HepG2 (cell line): Measurements from ENCODE around the gene ABCC1. TPM values are rescaled to one million over a fixed set of nuclear protein-coding genes. Genes with fewer than 3 reads are reported as not detected.

Experiments used
- CHD4 ChIP-seq: fragments of 200-600 bp; sonication (generic); IDR thresholded peaks from 2 replicates; pipeline ENCODE4 v1.7.0; 2017; ENCODE audit warnings: mild to moderate bottlenecking, low read length, borderline replicate concordance
- GABPB1 ChIP-seq: IDR thresholded peaks from 2 replicates; pipeline ENCODE4 v1.6.1; 2016; ENCODE audit warnings: mild to moderate bottlenecking, missing genetic modification reagents, moderate library complexity, missing compliant biosample characterization
- HNRNPK ChIP-seq: fragments of 200-400 bp; formaldehyde crosslinking; IDR thresholded peaks from 2 replicates; pipeline ENCODE4 v1.6.1; 2018; ENCODE audit warnings: low read length, low read depth, moderate library complexity, mild to moderate bottlenecking; ENCODE audit not compliant: poor library complexity, severe bottlenecking
- JARID2 ChIP-seq: sonication (generic); formaldehyde crosslinking; IDR thresholded peaks from 2 replicates; pipeline ENCODE4 v1.8.1; 2023; ENCODE audit warnings: missing genetic modification reagents, inconsistent platforms; ENCODE audit not compliant: insufficient replicate concordance
- JDP2 ChIP-seq: sonication (generic); formaldehyde crosslinking; IDR thresholded peaks from 2 replicates; pipeline ENCODE4 v1.8.1; 2022; ENCODE audit warnings: missing genetic modification reagents, borderline replicate concordance
- JUN ChIP-seq: sonication (generic); formaldehyde crosslinking; IDR thresholded peaks from 2 replicates; pipeline ENCODE4 v1.4.0; 2020; ENCODE audit warnings: mild to moderate bottlenecking, missing genetic modification reagents
- KDM3A ChIP-seq: IDR thresholded peaks from 2 replicates; pipeline ENCODE4 v1.6.1; 2018; ENCODE audit warnings: low read depth, missing compliant biosample characterization
- MAFF ChIP-seq: IDR thresholded peaks from 2 replicates; pipeline ENCODE4 v1.6.1; 2011; ENCODE audit warnings: low read depth, low read length, improper control_type of control experiment
- MEIS2 ChIP-seq: sonication (generic); formaldehyde crosslinking; IDR thresholded peaks from 2 replicates; pipeline ENCODE4 v1.9.0; 2021; ENCODE audit warnings: mild to moderate bottlenecking, missing genetic modification reagents
- PCBP1 ChIP-seq: fragments of 200-400 bp; formaldehyde crosslinking; IDR thresholded peaks from 2 replicates; pipeline ENCODE4 v1.6.1; 2017; ENCODE audit warnings: mild to moderate bottlenecking, low read depth, low read length, borderline replicate concordance
- RCOR2 ChIP-seq: IDR thresholded peaks from 2 replicates; pipeline ENCODE4 v1.6.1; 2016; ENCODE audit warnings: missing biosample characterization, missing genetic modification reagents
- SCMH1 ChIP-seq: sonication (generic); formaldehyde crosslinking; IDR thresholded peaks from 2 replicates; pipeline ENCODE4 v1.9.0; 2021; ENCODE audit warnings: missing genetic modification reagents, mild to moderate bottlenecking, borderline replicate concordance
- TBP ChIP-seq: sonication (generic); formaldehyde crosslinking; IDR thresholded peaks from 2 replicates; pipeline ENCODE4 v1.5.0; 2020; ENCODE audit warnings: missing genetic modification reagents
- TEAD2 ChIP-seq: sonication (generic); formaldehyde crosslinking; IDR thresholded peaks from 2 replicates; pipeline ENCODE4 v1.9.0; 2021; ENCODE audit warnings: missing genetic modification reagents
- THYN1 ChIP-seq: sonication (generic); formaldehyde crosslinking; IDR thresholded peaks from 2 replicates; pipeline ENCODE4 v1.8.1; 2023; ENCODE audit warnings: low read depth, mild to moderate bottlenecking, moderate library complexity, missing genetic modification reagents, borderline replicate concordance
- TMF1 ChIP-seq: sonication (generic); formaldehyde crosslinking; IDR thresholded peaks from 2 replicates; pipeline ENCODE4 v1.8.1; 2022; ENCODE audit warnings: low read depth, missing genetic modification reagents
- ZBTB20 ChIP-seq: sonication (generic); formaldehyde crosslinking; IDR thresholded peaks from 2 replicates; pipeline ENCODE4 v1.8.1; 2023; ENCODE audit warnings: missing genetic modification reagents, low read depth, mild to moderate bottlenecking, borderline replicate concordance
- ZNF121 ChIP-seq: sonication (generic); formaldehyde crosslinking; IDR thresholded peaks from 2 replicates; pipeline ENCODE4 v1.5.0; 2020; ENCODE audit warnings: mild to moderate bottlenecking, missing genetic modification reagents
- ZNF263 ChIP-seq: sonication (generic); formaldehyde crosslinking; IDR thresholded peaks from 2 replicates; pipeline ENCODE4 v1.4.0; 2020; ENCODE audit warnings: missing genetic modification reagents
- ZNF644 ChIP-seq: IDR thresholded peaks from 2 replicates; pipeline ENCODE4 v1.6.1; 2016; ENCODE audit warnings: low read depth
- polyA plus RNA-seq, 8 experiments: library from polyadenylated mRNA; depleted of rRNA in 3 of 8; stranded (reverse) in 7 of 8; unstranded in 1 of 8; fragments of >200 nt; fragmentation: Illumina TruSeq in 4 of 8; extraction: Trizol in 4 of 8; gene quantifications; 2 replicates each; pipeline versions ENCODE4 v1.2.1 to v1.2.3, GENCODE V29; 2011 to 2016; ENCODE audit warnings: low read depth in 4 of 8, missing spikeins in 1 of 8, mixed read lengths in 1 of 8; ENCODE audit not compliant: insufficient read depth in 1 of 8
- total RNA-seq, 5 experiments: library from RNA; depleted of rRNA; stranded (reverse); fragments of >200 nt; fragmentation: Illumina TruSeq; extraction: Trizol; gene quantifications; 2 replicates each; pipeline ENCODE4 v1.2.3, GENCODE V29; 2016; ENCODE audit warnings: low read depth in 1 of 5
- TF ChIP-seq, protein P1 (sequence below): sonication (generic); formaldehyde crosslinking; IDR thresholded peaks from 2 replicates; pipeline ENCODE4 v1.4.0; 2020; ENCODE audit warnings: missing genetic modification reagents
- TF ChIP-seq, protein P2 (sequence below): sonication (generic); formaldehyde crosslinking; IDR thresholded peaks from 2 replicates; pipeline ENCODE4 v1.4.0; 2020; ENCODE audit warnings: missing genetic modification reagents, mild to moderate bottlenecking, borderline replicate concordance
- TF ChIP-seq, protein P3 (sequence below): sonication (generic); formaldehyde crosslinking; IDR thresholded peaks from 2 replicates; pipeline ENCODE4 v1.5.0; 2020; ENCODE audit warnings: mild to moderate bottlenecking, missing genetic modification reagents

ABCC1 gene
- total and polyA plus RNA-seq, 2 of the 13 experiments (the other 11 are each of a cell fraction or from before 2014, with no cell fraction given): 13.0 to 30.6 TPM

- TF ChIP-seq, protein P1, sequence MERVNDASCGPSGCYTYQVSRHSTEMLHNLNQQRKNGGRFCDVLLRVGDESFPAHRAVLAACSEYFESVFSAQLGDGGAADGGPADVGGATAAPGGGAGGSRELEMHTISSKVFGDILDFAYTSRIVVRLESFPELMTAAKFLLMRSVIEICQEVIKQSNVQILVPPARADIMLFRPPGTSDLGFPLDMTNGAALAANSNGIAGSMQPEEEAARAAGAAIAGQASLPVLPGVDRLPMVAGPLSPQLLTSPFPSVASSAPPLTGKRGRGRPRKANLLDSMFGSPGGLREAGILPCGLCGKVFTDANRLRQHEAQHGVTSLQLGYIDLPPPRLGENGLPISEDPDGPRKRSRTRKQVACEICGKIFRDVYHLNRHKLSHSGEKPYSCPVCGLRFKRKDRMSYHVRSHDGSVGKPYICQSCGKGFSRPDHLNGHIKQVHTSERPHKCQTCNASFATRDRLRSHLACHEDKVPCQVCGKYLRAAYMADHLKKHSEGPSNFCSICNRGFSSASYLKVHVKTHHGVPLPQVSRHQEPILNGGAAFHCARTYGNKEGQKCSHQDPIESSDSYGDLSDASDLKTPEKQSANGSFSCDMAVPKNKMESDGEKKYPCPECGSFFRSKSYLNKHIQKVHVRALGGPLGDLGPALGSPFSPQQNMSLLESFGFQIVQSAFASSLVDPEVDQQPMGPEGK (CRISPR knock-in tag): peak; percentile 65
- TF ChIP-seq THYN1 (CRISPR knock-in tag) (no peak), TEAD2 (no peak), TBP (no peak), SCMH1 (CRISPR knock-in tag) (no peak), HNRNPK (no peak), ZNF263 (CRISPR knock-in tag) (no peak), ZNF644 (CRISPR knock-in tag) (no peak), RCOR2 (CRISPR knock-in tag) (peak; percentile 72), CHD4 (no peak), MAFF (peak; percentile 91), ZNF121 (peak; percentile 71; the same call in 1 of the 2 replicates), KDM3A (CRISPR knock-in tag) (peak; percentile 60; the same call in 1 of the 2 replicates), ZBTB20 (no peak), MEIS2 (CRISPR knock-in tag) (peak; percentile 49; the same call in 1 of the 2 replicates), JARID2 (CRISPR knock-in tag) (no peak), GABPB1 (CRISPR knock-in tag) (0 out of 2 replicates have a peak, but pooled peaks have one; percentile 21), JUN (peak; percentile 58; the same call in 1 of the 2 replicates), TMF1 (CRISPR knock-in tag) (no peak), PCBP1 (no peak), JDP2 (no peak)
- TF ChIP-seq, protein P2, sequence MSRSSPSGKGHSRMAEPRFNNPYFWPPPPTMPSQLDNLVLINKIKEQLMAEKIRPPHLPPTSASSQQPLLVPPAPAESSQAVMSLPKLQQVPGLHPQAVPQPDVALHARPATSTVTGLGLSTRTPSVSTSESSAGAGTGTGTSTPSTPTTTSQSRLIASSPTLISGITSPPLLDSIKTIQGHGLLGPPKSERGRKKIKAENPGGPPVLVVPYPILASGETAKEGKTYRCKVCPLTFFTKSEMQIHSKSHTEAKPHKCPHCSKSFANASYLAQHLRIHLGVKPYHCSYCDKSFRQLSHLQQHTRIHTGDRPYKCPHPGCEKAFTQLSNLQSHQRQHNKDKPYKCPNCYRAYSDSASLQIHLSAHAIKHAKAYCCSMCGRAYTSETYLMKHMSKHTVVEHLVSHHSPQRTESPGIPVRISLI (CRISPR knock-in tag): peak; percentile 99
- TF ChIP-seq, protein P3, sequence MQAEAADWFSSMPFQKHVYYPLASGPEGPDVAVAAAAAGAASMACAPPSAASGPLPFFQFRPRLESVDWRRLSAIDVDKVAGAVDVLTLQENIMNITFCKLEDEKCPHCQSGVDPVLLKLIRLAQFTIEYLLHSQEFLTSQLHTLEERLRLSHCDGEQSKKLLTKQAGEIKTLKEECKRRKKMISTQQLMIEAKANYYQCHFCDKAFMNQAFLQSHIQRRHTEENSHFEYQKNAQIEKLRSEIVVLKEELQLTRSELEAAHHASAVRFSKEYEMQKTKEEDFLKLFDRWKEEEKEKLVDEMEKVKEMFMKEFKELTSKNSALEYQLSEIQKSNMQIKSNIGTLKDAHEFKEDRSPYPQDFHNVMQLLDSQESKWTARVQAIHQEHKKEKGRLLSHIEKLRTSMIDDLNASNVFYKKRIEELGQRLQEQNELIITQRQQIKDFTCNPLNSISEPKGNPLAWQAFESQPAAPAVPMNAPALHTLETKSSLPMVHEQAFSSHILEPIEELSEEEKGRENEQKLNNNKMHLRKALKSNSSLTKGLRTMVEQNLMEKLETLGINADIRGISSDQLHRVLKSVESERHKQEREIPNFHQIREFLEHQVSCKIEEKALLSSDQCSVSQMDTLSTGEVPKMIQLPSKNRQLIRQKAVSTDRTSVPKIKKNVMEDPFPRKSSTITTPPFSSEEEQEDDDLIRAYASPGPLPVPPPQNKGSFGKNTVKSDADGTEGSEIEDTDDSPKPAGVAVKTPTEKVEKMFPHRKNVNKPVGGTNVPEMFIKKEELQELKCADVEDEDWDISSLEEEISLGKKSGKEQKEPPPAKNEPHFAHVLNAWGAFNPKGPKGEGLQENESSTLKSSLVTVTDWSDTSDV (CRISPR knock-in tag): no peak
Observed at GRCh38 chr16:16014329-16015224, 65.2 kb downstream of the ABCC1 start (continued).
